Stimulated activated CD4-positive, alpha-beta T cell treated with anti-CD3 and anti-CD28 coated beads, Interleukin-12 subunit alpha, Interleukin-12 subunit beta, amount 100 ng/mL, for 24 hours (primary cell): ENCODE results near the gene NUP205.
"Not testable (repeated sequence)": the region's sequence is repeated elsewhere in the genome, so short reads cannot be mapped to it uniquely, and the experiment has no call there.

Experiments
- DNase-seq, 2 experiments: peaks; one replicate each; pipeline ENCODE4 v3.0.0-alpha.2; 2020; ENCODE audit warnings: low read depth in 2 of 2

The NUP205 gene

DNA sequence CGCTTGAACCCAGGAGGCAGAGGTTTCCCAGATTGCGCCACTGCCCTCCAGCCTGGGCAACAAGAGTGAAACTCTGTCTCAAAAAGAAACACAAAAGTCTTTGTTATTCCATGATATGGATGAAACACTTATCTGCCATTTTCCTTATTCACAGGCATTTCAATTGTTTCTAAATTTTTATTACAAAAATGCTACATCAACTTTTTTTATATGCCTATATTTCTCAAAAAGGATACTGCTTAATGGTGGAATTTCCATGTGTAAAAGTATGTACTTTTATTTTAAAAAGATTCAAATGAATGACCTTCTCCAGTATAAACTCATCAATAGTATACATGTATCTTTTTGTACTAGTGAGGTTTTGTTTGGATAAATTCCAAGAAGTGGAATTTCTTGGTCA lies 62.7 kb downstream of the NUP205 start:
- no peak for DNase-seq

- DNase-seq: no peak
These were observed 63.5 kb downstream of the NUP205 start for GRCh38 chr7:135620980-135621850.

- no peak for DNase-seq
These were observed 76.6 kb downstream of the NUP205 start for GRCh38 chr7:135634191-135634878.

DNA sequence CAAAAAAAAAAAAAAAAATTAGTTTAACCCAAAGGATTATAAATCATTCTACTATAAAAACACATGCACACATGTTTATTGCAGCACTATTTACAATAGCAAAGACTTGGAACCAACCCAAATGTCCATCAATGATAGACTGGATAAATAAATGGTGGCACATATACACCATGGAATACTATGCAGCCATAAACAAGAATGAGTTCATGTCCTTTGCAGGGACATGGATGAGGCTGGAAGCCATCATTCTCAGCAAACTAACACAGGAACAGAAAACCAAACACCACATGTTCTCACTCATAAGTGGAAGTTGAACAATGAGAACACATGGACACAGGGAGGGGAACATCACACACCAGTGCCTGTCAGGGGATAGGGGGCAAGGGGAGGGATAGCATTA lies 82.0 kb downstream of the NUP205 start:
- not testable (repeated sequence) for DNase-seq

DNA sequence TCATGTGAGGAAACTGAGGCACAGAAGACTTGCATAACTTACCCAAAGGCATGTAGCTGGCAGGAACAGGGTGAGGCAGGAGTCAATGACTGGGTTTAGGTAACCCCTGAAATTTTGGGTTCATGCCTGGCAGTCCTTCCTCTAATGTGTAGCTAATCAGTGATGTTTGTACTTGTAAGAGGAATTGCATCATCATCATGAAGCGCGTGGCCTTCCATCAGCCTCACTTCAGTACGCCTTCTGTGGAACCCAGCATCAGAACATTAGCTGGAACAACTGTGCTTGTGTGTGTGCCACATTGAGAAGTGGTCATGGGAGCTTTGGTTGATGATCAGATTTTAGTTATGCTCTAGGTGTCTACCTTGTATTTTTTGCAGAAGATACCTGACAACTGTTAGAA lies 86.4 kb downstream of the NUP205 start:
- no peak for DNase-seq

DNA sequence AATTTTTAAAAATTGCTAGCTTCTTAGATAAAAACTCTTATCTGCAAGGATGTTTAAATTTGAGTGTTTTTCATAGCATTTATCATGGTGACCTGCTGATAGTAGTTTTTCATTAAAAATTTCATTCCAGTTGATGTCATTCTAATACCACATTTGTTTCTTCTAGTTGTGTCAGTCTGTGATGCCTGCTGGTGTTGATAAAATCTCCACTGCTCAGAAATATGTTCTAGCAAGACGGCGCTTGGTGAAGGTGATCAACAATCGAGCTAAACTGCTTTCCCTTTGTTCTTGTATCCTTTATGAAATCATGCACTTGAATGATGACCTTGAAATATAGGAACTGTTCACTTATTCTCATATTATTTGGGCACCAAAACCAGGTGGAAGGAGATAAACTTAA lies 87.0 kb downstream of the NUP205 start:
- DNase-seq: no peak

DNA sequence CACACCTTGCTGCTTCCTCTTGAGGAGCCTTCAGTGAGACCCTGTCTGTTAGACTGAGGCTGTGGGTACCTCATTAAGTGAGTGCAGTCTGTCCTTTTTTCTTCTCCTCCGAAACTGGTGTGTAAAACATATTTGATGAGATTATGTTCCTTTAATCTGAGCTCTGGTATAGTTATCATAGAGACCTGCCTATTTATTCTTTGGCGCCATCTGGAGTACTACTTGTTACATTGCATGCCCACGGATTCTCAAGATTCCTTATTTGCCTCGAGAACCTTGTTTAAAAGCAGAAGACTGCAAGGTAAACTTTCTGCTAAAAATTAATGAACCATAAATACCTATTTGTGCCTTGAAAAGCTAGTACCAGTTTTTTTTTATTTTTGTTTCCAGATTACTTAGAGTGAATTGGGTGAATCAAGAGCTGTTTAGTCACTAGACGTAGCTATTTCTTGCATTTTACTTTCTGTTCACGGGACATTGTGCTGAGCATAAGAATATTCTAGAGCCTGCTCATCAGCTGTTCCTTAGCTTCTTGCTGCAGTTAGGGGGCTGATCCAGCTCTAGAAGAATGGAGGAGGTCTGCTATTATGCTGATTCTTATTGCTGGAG lies 87.7 kb downstream of the NUP205 start:
- DNase-seq: no peak

- no peak for DNase-seq
These were observed 90.0 kb downstream of the NUP205 start for GRCh38 chr7:135647755-135648154.

GRCh38 chr7:135648235-135648634 lies 90.5 kb downstream of the NUP205 start:
- DNase-seq: no peak

- no peak for DNase-seq
These were observed 93.3 kb downstream of the NUP205 start for GRCh38 chr7:135650831-135651573.

- no peak for DNase-seq
These were observed 95.8 kb downstream of the NUP205 start for GRCh38 chr7:135653340-135654080.

DNA sequence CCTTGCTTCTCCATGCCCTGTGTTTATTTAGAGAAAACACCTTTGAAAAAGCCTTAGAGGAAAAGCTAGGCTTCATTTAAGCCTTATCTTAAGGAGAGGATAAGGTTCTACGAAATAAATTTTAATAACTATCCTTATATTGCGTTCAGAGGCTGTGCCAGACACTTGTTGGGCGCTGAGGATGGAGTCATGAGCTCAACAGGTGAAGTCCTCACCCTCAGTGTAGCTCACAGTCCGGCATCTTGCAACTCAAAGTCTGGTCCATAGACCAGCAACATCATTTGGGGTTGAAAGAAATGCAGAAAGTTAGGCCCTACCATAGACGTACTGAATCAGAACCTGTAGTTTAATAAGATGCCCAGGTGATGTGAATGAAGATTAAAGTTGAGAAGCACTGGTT lies 100.8 kb downstream of the NUP205 start:
- no peak for DNase-seq

DNA sequence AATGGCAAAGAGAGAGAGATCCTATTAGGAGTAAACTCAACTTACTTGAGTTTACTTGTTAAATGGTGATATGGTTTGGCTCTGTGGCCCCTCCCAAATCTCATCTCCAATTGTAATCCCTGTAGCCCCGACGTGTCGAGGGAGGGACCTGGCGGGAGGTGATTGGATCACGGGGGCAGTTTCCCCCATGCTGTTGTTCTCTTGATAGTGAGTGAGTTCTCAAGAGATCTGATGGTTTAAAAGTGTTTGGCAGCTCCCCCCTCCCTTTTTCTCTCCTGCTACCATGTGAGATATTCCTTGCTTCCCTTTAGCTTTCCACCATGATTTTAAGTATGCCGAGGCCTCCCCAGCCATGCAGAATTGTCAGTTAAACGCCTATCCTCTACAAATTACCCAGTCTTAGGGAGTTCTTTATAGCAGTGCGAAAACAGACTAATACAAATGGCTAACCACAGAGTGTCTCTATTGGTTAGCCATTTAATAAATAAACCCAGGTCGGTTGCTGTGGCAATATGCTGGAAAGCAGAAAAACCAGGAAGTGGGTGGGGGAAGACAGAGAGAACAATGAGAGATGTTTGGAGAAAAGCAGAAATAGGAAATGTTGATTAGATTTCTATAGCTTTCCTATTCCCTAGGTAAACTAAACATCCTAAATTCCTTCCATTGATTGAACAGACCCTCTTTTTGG lies 101.6 kb downstream of the NUP205 start:
- DNase-seq: no peak

GRCh38 chr7:135661311-135662122 lies 103.8 kb downstream of the NUP205 start:
- DNase-seq: no peak

- no peak for DNase-seq
These were observed 104.3 kb downstream of the NUP205 start for GRCh38 chr7:135662123-135662372.

- DNase-seq: peak; percentile 93 to 94
These were observed 104.8 kb downstream of the NUP205 start, which contains the start of gene STMP1 for GRCh38 chr7:135662373-135663114. Gene STMP1, plus strand, starts transcription at chr7:135662514.

- no peak for DNase-seq
These were observed 106.4 kb downstream of the NUP205 start for GRCh38 chr7:135664046-135664589.

GRCh38 chr7:135665042-135665441 lies 107.3 kb downstream of the NUP205 start:
- no peak for DNase-seq

DNA sequence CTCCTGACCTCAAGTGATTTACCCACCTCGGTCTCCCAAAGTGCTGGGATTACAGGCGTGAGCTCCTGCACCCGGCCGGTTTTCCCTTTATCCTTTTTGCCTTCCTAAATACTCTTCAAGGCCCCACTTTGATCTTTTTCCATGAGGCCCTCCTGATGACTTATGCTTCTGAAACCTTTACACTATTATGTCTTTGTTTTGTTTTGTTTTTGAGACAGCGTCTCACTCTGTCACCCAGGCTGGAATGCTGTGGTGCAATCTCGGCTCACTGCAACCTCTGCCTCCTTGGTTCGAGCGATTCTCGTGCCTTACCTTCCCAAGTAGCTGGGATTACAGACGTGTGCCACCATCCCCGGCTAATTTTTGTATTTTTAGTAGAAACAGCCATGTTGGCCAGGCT lies 108.4 kb downstream of the NUP205 start:
- no peak for DNase-seq
